NCI-H1105 (cell line): ENCODE measurements around the gene PLEKHA3.
"Not testable (repeated sequence)": the region's sequence is repeated elsewhere in the genome, so short reads cannot be mapped to it uniquely, and the experiment has no call there.

ENCODE experiments used
- DNase-seq: peaks from one replicate; lab custom pipeline; 2025; lab: John Stamatoyannopoulos, UW

PLEKHA3 gene

DNA sequence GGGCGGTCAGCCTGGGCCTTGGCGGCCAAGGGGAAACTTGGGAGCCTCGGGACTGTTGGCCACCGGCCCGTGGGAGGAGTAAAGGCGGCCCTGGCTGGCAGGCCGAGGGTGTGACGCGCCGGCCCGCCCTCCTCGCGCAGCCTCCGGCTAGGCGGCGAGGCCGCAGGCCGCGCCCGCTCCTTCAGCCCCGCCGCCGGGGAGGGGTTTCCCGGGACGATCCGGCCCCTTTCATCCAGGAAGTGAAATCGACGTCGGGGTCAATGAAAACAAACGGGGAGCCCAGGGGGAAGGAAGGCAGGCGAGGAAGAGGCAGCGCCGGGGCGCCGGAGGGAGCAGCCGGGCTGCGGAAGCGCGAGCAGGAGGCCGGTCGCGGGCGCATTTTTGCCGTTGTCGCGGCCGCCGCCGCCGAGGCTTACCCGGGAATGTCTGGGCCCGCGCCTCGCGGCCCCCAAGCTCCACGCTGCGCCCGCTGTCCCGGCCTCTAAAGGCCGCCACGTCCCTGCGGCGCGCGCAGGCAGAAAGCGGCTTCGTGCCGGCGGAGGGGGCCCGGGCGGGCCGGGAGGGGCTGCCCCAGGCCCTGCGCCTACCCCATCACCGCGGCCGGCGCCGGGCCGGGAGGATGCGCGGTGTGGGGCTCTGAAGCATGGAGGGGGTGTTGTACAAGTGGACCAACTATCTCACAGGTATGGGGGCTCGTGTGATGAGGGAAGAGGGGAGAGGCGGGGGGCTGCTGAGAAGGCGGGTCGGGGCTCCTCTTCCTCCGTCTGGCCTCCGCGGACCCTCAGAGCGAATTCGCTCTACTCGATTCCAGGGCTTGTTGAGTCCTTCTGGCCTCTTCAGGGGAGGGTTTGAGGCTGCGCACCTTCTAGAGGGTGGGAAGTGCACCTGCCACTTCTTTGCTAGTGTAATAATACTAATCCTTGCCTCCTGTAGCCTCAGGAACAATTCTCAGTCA lies at the start of gene PLEKHA3:
Gene PLEKHA3 (plus strand): TSS at position 231 of the 955 bp plus-strand sequence. CDS start 413 bp downstream, at position 644.
- peak; percentile 82 for DNase-seq

GRCh38 chr2:178436662-178437061 lies 43.6 kb upstream of the PLEKHA3 start:
- no peak for DNase-seq

GRCh38 chr2:178441426-178441825 lies 38.8 kb upstream of the PLEKHA3 start:
- DNase-seq = no peak

DNA sequence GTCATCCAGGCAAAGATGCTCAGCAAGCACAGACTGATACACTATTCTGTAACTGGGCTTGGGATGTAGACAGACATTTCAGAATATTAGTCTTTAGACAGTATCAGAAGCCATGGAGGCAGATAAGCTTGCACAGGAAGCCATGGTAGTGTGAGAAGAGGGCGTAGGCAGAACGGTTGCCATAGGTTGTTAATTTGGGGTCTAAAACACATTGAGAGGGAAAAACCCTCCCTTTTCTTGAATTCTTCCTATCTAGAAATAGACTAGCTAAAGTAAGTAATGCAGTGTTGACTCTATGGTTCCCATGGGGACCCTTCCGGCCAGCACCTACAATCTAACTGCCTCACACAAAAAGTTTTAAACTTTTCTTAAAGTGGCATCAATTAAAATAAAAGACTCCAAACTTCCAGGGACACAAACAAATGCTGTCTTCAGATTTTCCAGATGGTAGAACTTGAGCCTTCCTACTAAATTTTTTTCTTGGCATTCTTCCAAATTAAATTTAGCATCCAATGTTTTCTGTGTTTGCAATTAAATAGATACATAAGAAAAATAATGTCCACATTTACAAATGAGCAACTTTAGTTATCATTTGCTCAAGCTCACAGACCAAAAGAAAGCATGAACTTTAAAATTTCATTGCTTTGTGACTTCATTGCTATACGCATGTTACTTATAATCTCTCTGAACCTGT lies 31.1 kb upstream of the PLEKHA3 start:
- DNase-seq = no peak

GRCh38 chr2:178449700-178450523 lies 30.3 kb upstream of the PLEKHA3 start:
- no peak for DNase-seq

DNA sequence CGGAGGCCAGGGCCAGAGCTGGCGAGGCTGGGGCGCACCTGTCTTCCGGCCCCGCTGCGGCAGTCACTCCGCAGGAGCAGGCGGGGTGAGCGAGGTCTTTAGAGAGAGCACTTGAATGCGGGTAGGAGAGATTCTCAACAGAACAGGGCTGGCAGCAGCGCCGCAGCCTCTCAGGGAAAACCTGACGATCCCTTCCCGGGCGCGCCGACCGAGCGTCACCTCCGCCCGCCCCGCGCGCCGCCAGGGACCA lies 29.8 kb upstream of the PLEKHA3 start:
- peak; percentile 80 for DNase-seq

DNA sequence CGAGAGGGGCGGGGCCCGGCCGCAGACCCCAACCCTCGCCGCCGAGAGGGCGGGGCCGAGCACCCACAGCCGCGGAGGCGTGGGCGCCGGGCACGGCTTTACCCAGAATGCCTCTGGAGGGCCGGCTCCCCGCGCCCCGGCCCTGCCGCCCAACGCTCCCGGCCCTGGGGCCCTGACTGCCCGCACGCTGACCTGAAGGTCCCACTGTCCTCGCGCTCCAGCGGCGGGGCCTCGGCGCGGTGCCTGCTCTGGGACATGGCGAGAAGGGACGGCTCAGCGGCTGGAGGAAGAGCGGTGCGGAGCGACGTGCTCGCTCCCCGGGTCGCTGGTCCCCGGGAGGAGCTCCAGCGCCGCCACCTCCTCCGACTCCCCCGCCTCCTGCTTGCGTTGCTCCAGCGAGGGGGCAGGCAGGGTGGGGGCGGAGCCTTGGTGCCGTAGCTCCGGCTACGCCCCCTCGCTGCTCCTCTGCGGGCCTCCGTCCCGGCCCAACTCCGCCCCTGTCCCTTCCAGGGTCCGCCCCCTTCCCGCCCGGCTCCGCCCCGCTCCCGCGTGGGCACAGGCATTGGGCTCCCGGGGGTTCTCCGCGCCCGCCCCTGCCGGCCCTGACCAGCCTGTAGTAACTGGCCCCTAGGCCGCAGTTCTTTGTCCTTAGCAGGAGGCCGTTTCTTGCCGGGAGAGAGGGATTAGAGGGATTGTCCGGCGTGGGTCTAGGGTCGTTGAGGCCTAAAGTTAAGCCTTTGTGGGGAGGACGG lies 29.3 kb upstream of the PLEKHA3 start, which contains the start of the genes PJVK and PRKRA:
Gene PJVK (plus strand): TSS at position 605 of the 752 bp plus-strand sequence. CDS start 2,032 bp downstream, outside the sequence.
Gene PRKRA (minus strand): TSS at position 402 of the 752 bp plus-strand sequence. CDS start 145 bp downstream, at position 257.
- DNase-seq = peak; percentile 89

GRCh38 chr2:178452334-178452733 lies 27.9 kb upstream of the PLEKHA3 start:
- no peak for DNase-seq

DNA sequence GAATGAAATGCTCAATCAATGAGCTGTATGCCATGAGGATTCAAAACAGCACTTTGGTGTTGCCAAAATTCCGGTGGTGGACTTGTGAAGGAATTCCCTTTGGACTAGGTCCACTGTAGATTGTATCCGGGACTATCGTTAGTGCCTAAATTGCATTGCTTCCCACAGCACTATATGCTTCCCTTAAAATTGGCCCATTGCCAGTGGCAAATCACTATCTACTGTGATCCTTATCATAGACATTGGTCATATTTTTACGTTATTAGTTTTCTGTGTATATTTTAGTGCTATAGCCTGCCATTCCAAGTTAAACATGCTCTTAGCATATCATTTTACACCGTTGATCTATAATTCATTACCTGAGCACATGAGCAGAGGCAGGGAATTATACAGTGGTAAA lies 27.4 kb upstream of the PLEKHA3 start:
- DNase-seq = no peak

- no peak for DNase-seq
These were observed 24.3 kb upstream of the PLEKHA3 start for GRCh38 chr2:178455947-178456346.

DNA sequence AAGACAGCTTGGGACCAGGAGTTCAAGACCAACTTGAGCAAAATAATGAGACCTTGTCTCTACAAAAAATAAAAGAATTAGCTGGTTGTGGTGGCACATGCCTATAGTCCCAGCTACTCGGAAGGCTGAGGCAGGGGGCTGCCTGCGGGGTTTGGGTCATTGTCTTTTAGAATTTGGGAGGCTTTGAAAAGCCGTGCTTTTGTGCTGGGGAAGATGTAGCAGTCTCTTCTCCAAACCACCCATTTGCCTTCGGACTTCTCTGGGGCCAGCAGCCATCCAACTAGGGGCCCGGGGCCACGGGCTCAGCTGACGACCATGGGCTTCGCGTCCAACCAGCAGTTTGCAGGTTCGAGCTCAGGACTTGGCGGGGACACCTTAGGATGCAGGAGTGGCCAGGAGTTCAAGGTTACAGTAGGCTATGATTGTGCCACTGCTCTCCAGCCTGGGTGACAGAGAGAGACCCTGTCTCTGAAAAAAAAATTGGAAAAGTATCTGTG lies 22.8 kb upstream of the PLEKHA3 start:
- DNase-seq = no peak

DNA sequence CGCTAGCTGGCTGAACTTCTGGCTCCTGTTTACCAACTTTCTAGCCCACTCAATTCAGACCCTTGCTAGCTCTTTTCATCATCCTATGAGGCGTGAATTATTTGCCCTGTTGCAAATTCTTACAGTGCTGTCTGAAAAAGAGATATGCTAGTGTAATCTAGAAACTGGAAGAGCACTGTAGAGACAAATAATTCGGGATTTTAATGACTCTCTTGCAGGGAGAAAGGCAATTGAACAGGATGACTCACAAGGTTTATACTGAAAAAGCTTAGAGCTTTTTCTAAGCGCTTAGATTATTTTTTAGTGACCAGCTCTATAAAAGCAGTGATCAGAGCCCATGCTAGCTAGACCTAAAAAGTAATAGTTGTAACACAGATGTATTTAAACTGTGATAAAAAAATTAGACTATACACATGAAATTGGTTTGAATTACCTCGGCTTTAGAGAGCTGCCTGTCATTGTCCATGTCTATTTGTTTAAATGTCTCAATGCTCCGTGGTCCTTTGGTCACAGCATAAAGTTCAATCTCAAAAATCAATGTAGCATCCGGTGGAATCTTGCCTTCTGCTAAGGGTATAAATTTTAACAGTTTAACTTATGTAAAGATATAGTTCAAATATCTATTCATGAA lies 10.9 kb upstream of the PLEKHA3 start:
- DNase-seq = no peak

DNA sequence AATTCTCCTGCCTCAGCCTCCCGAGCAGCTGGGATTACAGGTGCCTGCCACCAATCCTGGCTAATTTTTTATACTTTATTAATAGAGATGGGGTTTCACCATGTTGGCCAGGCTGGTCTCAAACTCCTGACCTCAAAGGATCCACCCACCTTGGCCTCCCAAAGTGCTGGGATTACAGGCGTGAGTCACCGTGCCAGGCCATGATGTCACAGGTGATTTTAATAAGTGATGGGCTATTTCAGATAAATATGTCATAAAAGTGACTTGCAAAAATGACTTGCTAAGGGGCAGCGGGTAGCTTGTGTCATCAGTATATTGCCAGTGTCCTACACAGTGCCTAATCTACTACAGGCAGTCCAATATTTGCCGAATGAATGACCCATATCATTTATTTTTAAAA lies 8.9 kb upstream of the PLEKHA3 start:
- not testable (repeated sequence) for DNase-seq

GRCh38 chr2:178473373-178473772 lies 6.9 kb upstream of the PLEKHA3 start:
- no peak for DNase-seq

GRCh38 chr2:178473931-178474330 lies 6.3 kb upstream of the PLEKHA3 start:
- DNase-seq = no peak

GRCh38 chr2:178474560-178474959 lies 5.7 kb upstream of the PLEKHA3 start:
- no peak for DNase-seq

DNA sequence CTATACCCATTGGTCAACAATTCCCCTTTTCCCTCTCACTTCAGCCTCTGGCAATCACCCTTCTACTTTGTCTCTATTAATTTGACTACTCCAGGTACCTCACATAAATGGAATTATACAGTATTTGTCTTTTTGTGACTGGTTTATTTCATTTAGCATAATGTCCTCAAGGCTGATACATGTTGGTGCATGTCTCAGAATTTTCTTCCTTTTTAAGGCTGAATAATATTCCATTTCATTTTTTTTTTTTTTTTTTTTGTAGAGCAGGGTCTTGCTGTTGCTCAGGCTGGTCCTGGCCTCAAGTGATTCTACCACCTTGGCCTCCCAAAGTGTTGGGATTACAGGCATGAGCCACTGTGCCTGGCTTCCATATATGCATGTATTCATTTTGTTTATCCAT lies 3.8 kb upstream of the PLEKHA3 start:
- DNase-seq = no peak

GRCh38 chr2:178477443-178478129 lies 2.7 kb upstream of the PLEKHA3 start:
- no peak for DNase-seq

- DNase-seq = peak; percentile 9
These were observed 2.2 kb upstream of the PLEKHA3 start for GRCh38 chr2:178478130-178478438.
